Mammary epithelial cell (primary cell): ENCODE measurements around the gene AUH.

ENCODE experiments used
- EZH2 ChIP-seq: IDR thresholded peaks from 2 replicates; pipeline ENCODE4 v1.6.1; 2012; ENCODE audit warnings: low read length, inconsistent platforms, borderline replicate concordance
- TF ChIP-seq, protein P1 (sequence below), 2 donors: IDR thresholded peaks in 1 of 2; conservative IDR thresholded peaks in 1 of 2; 2 replicates each; pipeline ENCODE4 v1.5.1; 2011 to 2012; ENCODE audit warnings: inconsistent platforms in 2 of 2, low read length in 2 of 2, mild to moderate bottlenecking in 2 of 2, control low read depth in 1 of 2, low read depth in 1 of 2; ENCODE audit not compliant: insufficient read depth in 1 of 2; ENCODE audit errors: extremely low read depth in 1 of 2

DNA sequence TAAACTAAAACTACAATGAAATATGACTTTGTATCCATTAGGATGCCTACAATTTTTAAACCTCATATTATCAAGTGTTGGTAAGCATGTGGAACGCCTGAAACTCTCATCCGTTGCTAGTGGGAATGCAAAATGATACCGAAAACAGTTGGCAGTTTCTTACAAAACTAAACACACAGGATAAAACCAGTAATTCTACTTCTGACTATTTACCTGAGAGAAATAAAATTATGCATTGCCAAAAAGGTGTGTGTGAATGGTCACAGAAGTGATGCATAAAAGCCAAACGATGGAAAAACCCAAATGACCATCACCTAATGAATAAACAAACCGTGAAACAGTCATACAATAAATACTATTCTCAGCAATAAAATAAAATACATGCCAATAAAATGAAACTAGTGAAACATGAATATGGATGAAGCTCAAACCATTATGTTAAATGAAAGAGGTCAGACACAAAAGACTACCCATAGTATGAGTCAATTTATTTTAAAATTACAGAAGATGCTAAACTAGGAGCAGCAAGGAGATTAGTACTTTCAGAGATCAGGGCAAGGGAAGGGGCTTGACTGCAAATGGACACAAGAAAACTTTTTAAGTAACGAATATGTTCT is 13.4 kb downstream of the AUH start:
- TF ChIP-seq, protein P1, sequence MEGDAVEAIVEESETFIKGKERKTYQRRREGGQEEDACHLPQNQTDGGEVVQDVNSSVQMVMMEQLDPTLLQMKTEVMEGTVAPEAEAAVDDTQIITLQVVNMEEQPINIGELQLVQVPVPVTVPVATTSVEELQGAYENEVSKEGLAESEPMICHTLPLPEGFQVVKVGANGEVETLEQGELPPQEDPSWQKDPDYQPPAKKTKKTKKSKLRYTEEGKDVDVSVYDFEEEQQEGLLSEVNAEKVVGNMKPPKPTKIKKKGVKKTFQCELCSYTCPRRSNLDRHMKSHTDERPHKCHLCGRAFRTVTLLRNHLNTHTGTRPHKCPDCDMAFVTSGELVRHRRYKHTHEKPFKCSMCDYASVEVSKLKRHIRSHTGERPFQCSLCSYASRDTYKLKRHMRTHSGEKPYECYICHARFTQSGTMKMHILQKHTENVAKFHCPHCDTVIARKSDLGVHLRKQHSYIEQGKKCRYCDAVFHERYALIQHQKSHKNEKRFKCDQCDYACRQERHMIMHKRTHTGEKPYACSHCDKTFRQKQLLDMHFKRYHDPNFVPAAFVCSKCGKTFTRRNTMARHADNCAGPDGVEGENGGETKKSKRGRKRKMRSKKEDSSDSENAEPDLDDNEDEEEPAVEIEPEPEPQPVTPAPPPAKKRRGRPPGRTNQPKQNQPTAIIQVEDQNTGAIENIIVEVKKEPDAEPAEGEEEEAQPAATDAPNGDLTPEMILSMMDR (conservative IDR thresholded peaks at IDR 0.05 in 1 of 2, IDR thresholded peaks at IDR 0.05 in 1 of 2; ENCODE audit: extremely low read depth in 1 of 2, insufficient read depth in 1 of 2, low read depth in 1 of 2, low read length in 2 of 2) = no peak
- no peak for TF ChIP-seq EZH2
